ENCODE results near the gene COL8A2. TPM values are rescaled to one million over a fixed set of nuclear protein-coding genes. Genes with fewer than 3 reads are reported as not detected.

Gene COL8A2
- total and polyA plus RNA-seq, 2 experiments from 2014 or later = 3.2 to 30.5 TPM

GRCh38 chr1:36165145-36165544, 40.1 kb upstream of the COL8A2 start:
- peak overlapping the region; percentile 95 for H3K27ac ChIP-seq
- peak overlapping the region; percentile 32 for H3K4me2 ChIP-seq (ENCODE audit: unreplicated experiment)
- WGBS, 2 experiments (ENCODE audit: low coverage in 1 of 2, low lambda C conversion rate in 2 of 2, missing lambda C conversion rate in 2 of 2) = 96 to 100% methylated on average over 1 of the region's 1 CpG
- H3F3A ChIP-seq (ENCODE audit: insufficient read depth) = peaks cover 57% of the 10 kb centered on the region
- H3K9me3 ChIP-seq (ENCODE audit: low read depth) = no peaks in the 10 kb centered on the region
- H3K9me2 ChIP-seq (ENCODE audit: insufficient read depth) = no peaks in the 10 kb centered on the region
- peaks cover 70% of the 10 kb centered on the region for H3K4me1 ChIP-seq (ENCODE audit: insufficient read depth)
- H3K36me3 ChIP-seq (ENCODE audit: low read depth) = peaks cover 5% of the 10 kb centered on the region; the same call in 1 of the 2 replicates
- no peak overlapping the region for H3K4me3 ChIP-seq
- H4K20me1 ChIP-seq (ENCODE audit: insufficient read depth) = peaks cover 19% of the 10 kb centered on the region
- no peak overlapping the region for H2AFZ ChIP-seq
- peaks cover 100% of the 10 kb centered on the region for H3K79me2 ChIP-seq (ENCODE audit: insufficient read depth)
- DNase-seq = no peak
- no peak for TF ChIP-seq EZH2 (IDR thresholded peaks at IDR 0.05; ENCODE audit: insufficient read depth, poor library complexity, severe bottlenecking)
- TF ChIP-seq EZH2phosphoT487 (IDR thresholded peaks at IDR 0.05; ENCODE audit: insufficient read depth, low read depth) = no peak
- in situ Hi-C loops (cut with MboI) = no loop called here
- H3K9ac ChIP-seq = peak overlapping the region; percentile 75
- no peaks in the 10 kb centered on the region for H3K27me3 ChIP-seq (replicated peaks; ENCODE audit: insufficient read depth)

GRCh38 chr1:36164361-36164760, 39.3 kb upstream of the COL8A2 start:
- Histone ChIP-seq H2AFZ (no peak overlapping the region), H4K20me1 (ENCODE audit: insufficient read depth) (peaks cover 14% of the 10 kb centered on the region), H3K27ac (peak overlapping the region; percentile 95), H3K9me3 (ENCODE audit: low read depth) (no peaks in the 10 kb centered on the region), H3K36me3 (ENCODE audit: low read depth) (peaks cover 5% of the 10 kb centered on the region; the same call in 1 of the 2 replicates), H3K4me1 (ENCODE audit: insufficient read depth) (peaks cover 78% of the 10 kb centered on the region), H3K79me2 (ENCODE audit: insufficient read depth) (peaks cover 100% of the 10 kb centered on the region), H3K9ac (peak overlapping the region; percentile 75; the same call in 1 of the 2 replicates), H3K9me2 (ENCODE audit: insufficient read depth) (no peaks in the 10 kb centered on the region), H3K4me2 (ENCODE audit: unreplicated experiment) (no peak overlapping the region), H3K27me3 (replicated peaks; ENCODE audit: insufficient read depth) (no peaks in the 10 kb centered on the region), H3F3A (ENCODE audit: insufficient read depth) (peaks cover 60% of the 10 kb centered on the region), H3K4me3 (no peak overlapping the region)
- no peak for TF ChIP-seq EZH2phosphoT487 (IDR thresholded peaks at IDR 0.05; ENCODE audit: insufficient read depth, low read depth)
- TF ChIP-seq EZH2 (IDR thresholded peaks at IDR 0.05; ENCODE audit: insufficient read depth, poor library complexity, severe bottlenecking) = no peak
- 98% methylated on average over 2 of the region's 2 CpGs for WGBS, 2 experiments (ENCODE audit: low coverage in 1 of 2, low lambda C conversion rate in 2 of 2, missing lambda C conversion rate in 2 of 2)
- DNase-seq = no peak
- in situ Hi-C loops (cut with MboI) = no loop called here

GRCh38 chr1:36163426-36163825, 38.4 kb upstream of the COL8A2 start:
- peak overlapping the region; percentile 5 for H3K4me2 ChIP-seq (ENCODE audit: unreplicated experiment)
- peaks cover 100% of the 10 kb centered on the region for H3K79me2 ChIP-seq (ENCODE audit: insufficient read depth)
- H3K27ac ChIP-seq = peak overlapping the region; percentile 95
- H3K27me3 ChIP-seq (replicated peaks; ENCODE audit: insufficient read depth) = no peaks in the 10 kb centered on the region
- in situ Hi-C loops (cut with MboI) = no loop called here
- peaks cover 79% of the 10 kb centered on the region for H3K4me1 ChIP-seq (ENCODE audit: insufficient read depth)
- H3K9me2 ChIP-seq (ENCODE audit: insufficient read depth) = no peaks in the 10 kb centered on the region
- H4K20me1 ChIP-seq (ENCODE audit: insufficient read depth) = peaks cover 14% of the 10 kb centered on the region
- no peak overlapping the region for H3K4me3 ChIP-seq
- TF ChIP-seq EZH2phosphoT487 (IDR thresholded peaks at IDR 0.05; ENCODE audit: insufficient read depth, low read depth) (no peak), EZH2 (IDR thresholded peaks at IDR 0.05; ENCODE audit: insufficient read depth, poor library complexity, severe bottlenecking) (no peak)
- peaks cover 5% of the 10 kb centered on the region; the same call in 1 of the 2 replicates for H3K36me3 ChIP-seq (ENCODE audit: low read depth)
- H3K9me3 ChIP-seq (ENCODE audit: low read depth) = no peaks in the 10 kb centered on the region
- no peak overlapping the region for H2AFZ ChIP-seq
- peak overlapping the region; percentile 80 for H3K9ac ChIP-seq
- DNase-seq = no peak
- peaks cover 60% of the 10 kb centered on the region for H3F3A ChIP-seq (ENCODE audit: insufficient read depth)

- H3K79me2 ChIP-seq (ENCODE audit: insufficient read depth) = peaks cover 100% of the 10 kb centered on the region
- no peak for TF ChIP-seq EZH2 (IDR thresholded peaks at IDR 0.05; ENCODE audit: insufficient read depth, poor library complexity, severe bottlenecking)
- TF ChIP-seq EZH2phosphoT487 (IDR thresholded peaks at IDR 0.05; ENCODE audit: insufficient read depth, low read depth) = no peak
- no peak overlapping the region for H3K4me3 ChIP-seq
- no peaks in the 10 kb centered on the region for H3K27me3 ChIP-seq (replicated peaks; ENCODE audit: insufficient read depth)
- H4K20me1 ChIP-seq (ENCODE audit: insufficient read depth) = peaks cover 14% of the 10 kb centered on the region
- H3K4me1 ChIP-seq (ENCODE audit: insufficient read depth) = peaks cover 82% of the 10 kb centered on the region
- 54 to 70% methylated on average over 1 of the region's 1 CpG for WGBS, 2 experiments (ENCODE audit: low coverage in 1 of 2, low lambda C conversion rate in 2 of 2, missing lambda C conversion rate in 2 of 2)
- peak overlapping the region; percentile 75 for H3K4me2 ChIP-seq (ENCODE audit: unreplicated experiment)
- H2AFZ ChIP-seq = no peak overlapping the region
- H3K27ac ChIP-seq = peak overlapping the region; percentile 95
- DNase-seq = no peak
- peaks cover 55% of the 10 kb centered on the region for H3F3A ChIP-seq (ENCODE audit: insufficient read depth)
- peaks cover 3% of the 10 kb centered on the region; the same call in 1 of the 2 replicates for H3K36me3 ChIP-seq (ENCODE audit: low read depth)
- H3K9me2 ChIP-seq (ENCODE audit: insufficient read depth) = no peaks in the 10 kb centered on the region
- H3K9me3 ChIP-seq (ENCODE audit: low read depth) = no peaks in the 10 kb centered on the region
- peak overlapping the region; percentile 80 for H3K9ac ChIP-seq
- in situ Hi-C loops (cut with MboI) = no loop called here
These were observed 37.7 kb upstream of the COL8A2 start for GRCh38 chr1:36162680-36163239.
